Epithelial cell of esophagus (primary cell): ENCODE results near the gene CERK.

Source experiments
- DNase-seq: peaks from one replicate; pipeline ENCODE4 v3.0.0; 2010; ENCODE audit warnings: low read depth
- H3K4me3 ChIP-seq: 2 replicates; pipeline ENCODE4 v1.5.1; 2011; ENCODE audit warnings: mild to moderate bottlenecking, low read length, control low read depth
- TF ChIP-seq, protein P1 (sequence below): IDR thresholded peaks from 2 replicates; pipeline ENCODE4 v1.5.1; 2011; ENCODE audit warnings: low read depth, mild to moderate bottlenecking, low read length, control low read depth, inconsistent platforms; ENCODE audit not compliant: insufficient read depth; ENCODE audit errors: missing control alignments

CERK gene

DNA sequence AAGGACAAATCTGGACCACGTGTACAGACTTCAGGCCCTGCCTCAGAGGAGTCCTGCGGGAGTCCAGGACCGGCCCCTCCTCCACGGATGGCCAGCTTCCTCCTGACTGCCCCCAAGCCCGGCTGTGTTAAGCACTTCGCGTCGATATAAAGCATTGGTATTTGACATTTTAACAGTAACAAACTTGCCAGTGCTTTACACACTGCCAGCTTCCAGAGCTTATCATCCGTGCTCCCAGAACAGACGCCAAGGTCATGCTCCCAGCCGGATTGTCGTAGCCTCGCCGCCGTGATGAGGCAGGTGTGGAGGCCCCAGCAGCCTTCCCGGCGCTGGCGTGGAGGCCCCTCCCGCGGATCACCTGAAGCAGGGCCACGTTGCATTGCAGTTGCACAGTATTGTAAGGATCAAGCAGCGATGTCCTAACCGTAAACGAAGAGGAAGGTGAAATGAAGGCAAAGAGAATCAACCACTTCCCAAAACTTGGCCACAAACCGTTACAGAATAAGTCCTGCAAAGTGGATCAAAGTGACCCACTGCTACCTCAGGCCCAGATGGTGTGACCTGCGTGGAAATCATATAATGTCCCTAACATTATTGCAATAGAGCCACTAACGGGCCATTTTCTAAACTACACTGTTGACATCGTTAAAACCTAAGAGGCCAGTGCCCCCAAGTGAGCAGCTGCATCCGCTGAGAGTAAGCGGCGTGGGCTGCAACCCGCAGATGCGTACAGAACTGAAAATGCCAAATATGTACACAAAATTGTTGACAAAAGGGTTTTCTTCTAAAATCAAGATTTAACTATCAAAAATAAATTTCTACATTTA, 51.6 kb downstream of the CERK start:
- TF ChIP-seq, protein P1, sequence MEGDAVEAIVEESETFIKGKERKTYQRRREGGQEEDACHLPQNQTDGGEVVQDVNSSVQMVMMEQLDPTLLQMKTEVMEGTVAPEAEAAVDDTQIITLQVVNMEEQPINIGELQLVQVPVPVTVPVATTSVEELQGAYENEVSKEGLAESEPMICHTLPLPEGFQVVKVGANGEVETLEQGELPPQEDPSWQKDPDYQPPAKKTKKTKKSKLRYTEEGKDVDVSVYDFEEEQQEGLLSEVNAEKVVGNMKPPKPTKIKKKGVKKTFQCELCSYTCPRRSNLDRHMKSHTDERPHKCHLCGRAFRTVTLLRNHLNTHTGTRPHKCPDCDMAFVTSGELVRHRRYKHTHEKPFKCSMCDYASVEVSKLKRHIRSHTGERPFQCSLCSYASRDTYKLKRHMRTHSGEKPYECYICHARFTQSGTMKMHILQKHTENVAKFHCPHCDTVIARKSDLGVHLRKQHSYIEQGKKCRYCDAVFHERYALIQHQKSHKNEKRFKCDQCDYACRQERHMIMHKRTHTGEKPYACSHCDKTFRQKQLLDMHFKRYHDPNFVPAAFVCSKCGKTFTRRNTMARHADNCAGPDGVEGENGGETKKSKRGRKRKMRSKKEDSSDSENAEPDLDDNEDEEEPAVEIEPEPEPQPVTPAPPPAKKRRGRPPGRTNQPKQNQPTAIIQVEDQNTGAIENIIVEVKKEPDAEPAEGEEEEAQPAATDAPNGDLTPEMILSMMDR: no peak
- no peak overlapping the region for H3K4me3 ChIP-seq
- no peak for DNase-seq

DNA sequence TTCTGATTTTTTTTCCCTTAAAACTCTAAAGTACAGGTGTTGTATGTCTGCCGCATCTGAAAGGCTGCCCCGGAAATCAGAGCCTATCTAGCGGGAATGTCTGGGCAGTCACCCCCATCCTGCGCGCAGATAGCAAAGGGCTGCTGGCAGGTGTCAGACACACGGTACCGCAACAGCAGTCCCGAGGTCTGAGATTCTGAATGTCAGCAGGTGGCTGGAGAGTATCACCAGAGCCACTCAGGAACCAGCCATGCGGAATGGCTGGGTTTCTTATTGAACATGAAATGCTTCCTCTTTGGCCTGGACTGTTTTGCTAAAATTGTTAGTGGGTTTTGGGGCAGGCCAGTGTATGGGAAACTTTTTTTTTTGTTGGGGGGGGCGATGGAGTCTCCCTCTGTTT, 53.3 kb downstream of the CERK start:
- H3K4me3 ChIP-seq: no peak overlapping the region
- TF ChIP-seq, protein P1: no peak
- DNase-seq: no peak

DNA sequence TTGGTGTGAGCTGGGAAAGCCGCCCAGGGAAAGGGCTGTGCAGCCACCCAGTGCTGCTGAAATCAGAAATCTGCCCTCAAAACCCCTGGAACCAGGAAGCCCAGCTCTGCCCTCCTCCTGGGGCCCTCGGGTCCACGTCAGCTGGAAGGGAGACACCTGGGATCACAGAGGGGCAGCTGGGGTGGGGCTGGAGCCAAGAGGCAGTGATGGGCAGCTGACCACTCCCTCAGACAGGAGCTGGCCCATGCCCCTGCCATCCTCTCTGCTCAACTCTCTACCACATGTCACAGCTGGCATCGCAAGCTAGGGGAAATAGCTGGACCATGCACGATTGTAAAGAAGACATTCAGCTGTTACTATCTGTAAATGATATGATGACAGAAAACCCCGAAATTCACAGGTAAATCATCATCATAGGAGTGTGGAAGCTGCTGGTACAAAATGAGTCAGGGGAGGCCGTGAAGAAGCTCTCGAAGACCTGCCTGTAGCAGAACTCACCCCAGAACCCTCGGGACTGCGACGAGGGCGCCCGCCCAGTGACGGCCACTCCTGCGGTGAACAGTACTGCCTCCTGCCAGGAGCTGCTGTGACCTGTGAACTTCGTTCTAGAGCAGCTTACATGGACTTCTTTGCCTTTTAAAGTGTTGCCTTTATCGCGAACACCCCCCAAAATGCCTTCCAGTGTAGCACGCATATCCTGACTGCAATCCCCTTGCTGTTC, 55.9 kb downstream of the CERK start:
- no peak overlapping the region for H3K4me3 ChIP-seq
- DNase-seq: no peak
- TF ChIP-seq, protein P1: no peak

DNA sequence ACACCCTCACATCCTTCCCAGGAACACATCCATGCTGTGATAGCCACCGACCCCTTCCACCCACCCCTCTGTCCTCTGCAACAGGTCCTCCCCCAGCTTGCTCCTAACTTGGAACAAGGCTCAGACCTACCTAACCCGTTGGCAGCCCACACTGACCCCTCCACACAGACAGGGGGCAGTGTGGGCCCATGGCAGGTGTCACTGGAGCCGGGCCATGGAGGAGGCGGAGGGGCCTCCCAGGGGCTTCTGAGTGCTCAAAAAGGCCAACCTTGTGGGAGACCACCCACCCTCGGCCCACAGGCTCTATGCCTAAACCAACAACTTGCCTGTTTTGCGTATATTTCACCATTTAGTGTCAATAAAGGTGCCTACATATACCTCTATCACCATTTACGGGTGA, 57.0 kb downstream of the CERK start:
- DNase-seq: no peak
- no peak overlapping the region for H3K4me3 ChIP-seq
- TF ChIP-seq, protein P1: peak; percentile 29

DNA sequence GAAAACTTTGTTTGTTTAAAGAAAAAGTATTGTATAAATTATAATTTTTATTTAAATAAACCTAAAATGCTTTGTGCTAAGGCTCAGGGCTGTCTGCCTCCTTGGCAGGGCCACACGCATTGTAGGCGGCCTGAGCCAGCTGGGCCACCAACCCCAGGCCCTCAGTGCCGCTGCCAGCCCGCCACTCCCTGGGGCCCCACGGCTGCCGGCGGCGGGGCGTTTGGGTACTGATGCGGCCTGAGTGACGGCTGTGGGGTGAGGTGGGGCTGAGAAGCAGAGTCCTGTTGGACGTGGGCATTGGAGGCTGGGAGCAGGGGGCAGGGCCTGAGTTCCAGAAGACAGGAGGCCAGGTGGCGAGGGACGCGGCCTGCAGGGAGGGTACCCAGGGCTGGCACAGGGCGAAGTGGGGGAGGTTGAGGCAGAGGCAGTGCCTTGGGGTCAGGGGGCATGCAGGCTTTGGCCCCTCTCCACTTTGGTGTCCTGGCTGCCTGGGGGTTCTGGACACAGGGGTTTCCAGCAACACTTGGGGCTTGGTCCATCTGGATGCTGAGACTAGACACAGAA, 58.3 kb downstream of the CERK start:
- TF ChIP-seq, protein P1: no peak
- no peak overlapping the region for H3K4me3 ChIP-seq
- DNase-seq: no peak

DNA sequence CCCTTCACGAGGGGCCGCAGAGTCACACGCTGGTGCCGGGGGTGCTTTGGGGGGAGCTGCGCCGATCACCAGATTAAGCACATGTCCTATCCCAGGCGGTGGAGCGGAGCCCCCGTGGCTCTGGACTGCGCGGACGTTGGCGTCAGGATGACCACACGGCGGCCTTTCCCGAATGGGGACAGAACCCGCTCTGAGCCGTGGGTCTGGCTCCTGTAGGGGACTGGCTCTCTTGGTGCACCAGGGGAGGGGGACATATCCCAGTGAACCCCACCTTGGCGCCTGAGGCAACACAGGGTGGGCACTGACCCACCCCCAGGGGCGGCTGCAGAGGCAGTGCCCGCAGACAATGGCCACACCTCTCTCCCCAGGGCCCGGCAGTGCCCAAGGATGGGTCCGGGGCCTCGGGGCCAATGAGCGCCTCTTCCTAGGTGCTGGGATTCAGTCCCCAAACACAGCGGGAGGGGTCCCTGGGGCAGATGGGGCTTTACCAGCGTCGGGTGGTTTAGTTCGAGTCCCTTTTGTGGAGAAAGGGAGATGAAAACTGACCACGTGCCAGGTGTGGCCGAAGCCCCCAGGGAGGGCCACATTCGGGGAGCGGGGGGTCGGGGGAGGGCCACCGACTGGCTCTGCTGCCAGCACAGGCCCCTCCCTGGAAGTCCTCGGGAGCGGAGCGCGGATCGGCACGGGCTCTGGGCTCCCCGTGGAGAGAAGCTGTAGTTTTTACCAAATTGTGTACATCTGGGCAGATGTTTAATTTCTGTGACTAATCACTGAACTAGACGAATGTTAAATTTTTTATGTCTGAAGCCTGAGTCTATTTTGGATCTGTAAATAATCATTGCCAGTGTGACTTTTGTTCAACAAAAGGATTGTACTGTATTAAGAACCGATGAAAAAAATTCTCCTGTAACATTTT, 59.0 kb downstream of the CERK start:
- TF ChIP-seq, protein P1: no peak
- DNase-seq: no peak
- no peak overlapping the region for H3K4me3 ChIP-seq
